ENCODE results near the gene CCDC187. TPM values are rescaled to one million over a fixed set of nuclear protein-coding genes. Genes with fewer than 3 reads are reported as not detected.

CCDC187 gene
- total RNA-seq, 1 experiment from 2014 or later = 2.5 TPM

GRCh38 chr9:136226680-136227407, 77.0 kb downstream of the CCDC187 start:
- no peak for DNase-seq (ENCODE audit: low spot score)

- DNase-seq (ENCODE audit: low spot score) = peak; percentile 77
Observed at GRCh38 chr9:136225748-136226679, 77.9 kb downstream of the CCDC187 start.

- no peak for DNase-seq (ENCODE audit: low spot score)
Observed at GRCh38 chr9:136225366-136225747, 78.5 kb downstream of the CCDC187 start.

- no peak for DNase-seq (ENCODE audit: low spot score)
Observed at GRCh38 chr9:136223871-136224640, 79.8 kb downstream of the CCDC187 start.

- DNase-seq (ENCODE audit: low spot score) = no peak
Observed at GRCh38 chr9:136222906-136223285, 81.0 kb downstream of the CCDC187 start.

GRCh38 chr9:136222166-136222905, 81.6 kb downstream of the CCDC187 start:
- DNase-seq (ENCODE audit: low spot score) = no peak

- peak; percentile 55 for DNase-seq (ENCODE audit: low spot score)
Observed at GRCh38 chr9:136220017-136220729, 83.7 kb downstream of the CCDC187 start.

- DNase-seq (ENCODE audit: low spot score) = no peak
Observed at GRCh38 chr9:136219276-136219675, 84.6 kb downstream of the CCDC187 start.

GRCh38 chr9:136218673-136219072, 85.2 kb downstream of the CCDC187 start:
- no peak for DNase-seq (ENCODE audit: low spot score)

GRCh38 chr9:136218271-136218670, 85.6 kb downstream of the CCDC187 start:
- DNase-seq (ENCODE audit: low spot score) = no peak

GRCh38 chr9:136216541-136217244, 87.2 kb downstream of the CCDC187 start:
- DNase-seq (ENCODE audit: low spot score) = no peak

GRCh38 chr9:136213733-136214132, 90.2 kb downstream of the CCDC187 start:
- no peak for DNase-seq (ENCODE audit: low spot score)

GRCh38 chr9:136212345-136212950, 91.4 kb downstream of the CCDC187 start:
- DNase-seq (ENCODE audit: low spot score) = no peak

GRCh38 chr9:136211441-136212344, 92.2 kb downstream of the CCDC187 start:
- no peak for DNase-seq (ENCODE audit: low spot score)

GRCh38 chr9:136211006-136211405, 92.9 kb downstream of the CCDC187 start:
- no peak for DNase-seq (ENCODE audit: low spot score)

GRCh38 chr9:136210276-136210675, 93.6 kb downstream of the CCDC187 start:
- DNase-seq (ENCODE audit: low spot score) = no peak

- DNase-seq (ENCODE audit: low spot score) = no peak
Observed at GRCh38 chr9:136209786-136210185, 94.1 kb downstream of the CCDC187 start.

GRCh38 chr9:136209232-136209631, 94.7 kb downstream of the CCDC187 start:
- no peak for DNase-seq (ENCODE audit: low spot score)

Data from HT-29 (cell line).